ENCODE data around the gene PPP1R15B. TPM values are rescaled to one million over a fixed set of nuclear protein-coding genes. Genes with fewer than 3 reads are reported as not detected.

Gene PPP1R15B
- 10 to 100 TPM; 56.7 to 60.2 (median 60.1) TPM for total RNA-seq
- long read RNA-seq, donor 1, full-length matches to known transcripts = 17 of 20 reads
- long read RNA-seq, donor 1, partial matches to known transcripts = 0 of 20 reads
- long read RNA-seq, donor 1, other reads (novel, unspliced or antisense) = 3 of 20 reads
- long read RNA-seq, donor 2, full-length matches to known transcripts = 4 of 6 reads
- long read RNA-seq, donor 2, partial matches to known transcripts = 0 of 6 reads
- long read RNA-seq, donor 2, other reads (novel, unspliced or antisense) = 2 of 6 reads

- peak; percentile 25 for TF ChIP-seq CTCF (IDR thresholded peaks at IDR 0.05)
- ATAC-seq = peak; percentile 92
- peak; percentile 97 to 99 (median 98) for DNase-seq
- intact Hi-C loops (cut with DNase I, micrococcal nuclease) = no loop called here
- H3K4me1 ChIP-seq (ENCODE audit: low read depth) = peaks cover 4% of the 10 kb centered on the region
- H3K4me3 ChIP-seq = peak within 1 kb of the TSS; percentile 95
- peaks cover 3% of the 10 kb centered on the region for H3K36me3 ChIP-seq (ENCODE audit: low read depth)
- H3K9me3 ChIP-seq = no peaks in the 10 kb centered on the region
These were observed at the start of gene PPP1R15B for GRCh38 chr1:204411451-204412204. TSS of gene PPP1R15B (minus strand) at chr1:204411817. CDS start at chr1:204411411, 406 bp downstream.

GRCh38 chr1:204460346-204460745, 48.7 kb upstream of the PPP1R15B start:
- no peak for TF ChIP-seq CTCF (IDR thresholded peaks at IDR 0.05)

GRCh38 chr1:204459706-204460105, 48.1 kb upstream of the PPP1R15B start:
- no peak for TF ChIP-seq CTCF (IDR thresholded peaks at IDR 0.05)
- H3K36me3 ChIP-seq (ENCODE audit: low read depth) = no peaks in the 10 kb centered on the region

More at GRCh38 chr1:204460346-204460745, 48.7 kb upstream of the PPP1R15B start:
- no peak overlapping the region for H3K4me3 ChIP-seq
- H3K9me3 ChIP-seq = no peaks in the 10 kb centered on the region
- no peak for ATAC-seq
- H3K4me1 ChIP-seq (ENCODE audit: low read depth) = peaks cover 4% of the 10 kb centered on the region
- intact Hi-C loops (cut with DNase I, micrococcal nuclease) = no loop called here
- no peaks in the 10 kb centered on the region for H3K36me3 ChIP-seq (ENCODE audit: low read depth)
- no peak for DNase-seq

GRCh38 chr1:204457666-204458065, 46.0 kb upstream of the PPP1R15B start:
- no peak for TF ChIP-seq CTCF (IDR thresholded peaks at IDR 0.05)
- ATAC-seq (no peak), DNase-seq (no peak)
- no peaks in the 10 kb centered on the region for H3K36me3 ChIP-seq (ENCODE audit: low read depth)
- intact Hi-C loops (cut with DNase I, micrococcal nuclease) = no loop called here
- H3K4me3 ChIP-seq = no peak overlapping the region
- no peaks in the 10 kb centered on the region for H3K9me3 ChIP-seq
- peaks cover 11% of the 10 kb centered on the region for H3K4me1 ChIP-seq (ENCODE audit: low read depth)

More at GRCh38 chr1:204459706-204460105, 48.1 kb upstream of the PPP1R15B start:
- Histone ChIP-seq H3K9me3 (no peaks in the 10 kb centered on the region), H3K4me3 (no peak overlapping the region), H3K4me1 (ENCODE audit: low read depth) (peaks cover 4% of the 10 kb centered on the region)
- DNase-seq (no peak), ATAC-seq (no peak)
- intact Hi-C loops (cut with DNase I, micrococcal nuclease) = no loop called here

- ATAC-seq = no peak
- no peaks in the 10 kb centered on the region for H3K9me3 ChIP-seq
- intact Hi-C loops (cut with DNase I, micrococcal nuclease) = no loop called here
- H3K4me3 ChIP-seq = no peak overlapping the region
- peaks cover 18% of the 10 kb centered on the region for H3K4me1 ChIP-seq (ENCODE audit: low read depth)
- no peak for TF ChIP-seq CTCF (IDR thresholded peaks at IDR 0.05)
- DNase-seq = no peak
- no peaks in the 10 kb centered on the region for H3K36me3 ChIP-seq (ENCODE audit: low read depth)
These were observed 45.3 kb upstream of the PPP1R15B start for GRCh38 chr1:204456826-204457442.

Measured in mucosa of descending colon (tissue), 3 donors.